ENCODE measurements around the gene VAPB.

VAPB gene

GRCh38 chr20:58444746-58445255, 55.8 kb downstream of the VAPB start:
- no peaks in the 10 kb centered on the region for H3K9me3 ChIP-seq (ENCODE audit: control insufficient read depth, low read length)
- no peaks in the 10 kb centered on the region for H3K4me1 ChIP-seq (ENCODE audit: control insufficient read depth, insufficient read depth, low read length, poor library complexity, severe bottlenecking)
- H3K36me3 ChIP-seq (ENCODE audit: control insufficient read depth, insufficient read depth, low read length) = peaks cover 35% of the 10 kb centered on the region
- H3K27ac ChIP-seq (ENCODE audit: insufficient read depth, low read length, poor library complexity, severe bottlenecking) = no peak overlapping the region
- no peak overlapping the region for H3K4me3 ChIP-seq (ENCODE audit: insufficient read depth, low read depth, low read length, poor library complexity, severe bottlenecking)
- no peak for DNase-seq
- no peaks in the 10 kb centered on the region for H3K27me3 ChIP-seq (replicated peaks; ENCODE audit: control insufficient read depth, insufficient read depth, low read length, poor library complexity, severe bottlenecking)

- Histone ChIP-seq H3K27ac (ENCODE audit: insufficient read depth, low read length, poor library complexity, severe bottlenecking) (no peak overlapping the region), H3K4me3 (ENCODE audit: insufficient read depth, low read depth, low read length, poor library complexity, severe bottlenecking) (no peak overlapping the region), H3K36me3 (ENCODE audit: control insufficient read depth, insufficient read depth, low read length) (peaks cover 35% of the 10 kb centered on the region), H3K27me3 (replicated peaks; ENCODE audit: control insufficient read depth, insufficient read depth, low read length, poor library complexity, severe bottlenecking) (no peaks in the 10 kb centered on the region), H3K9me3 (ENCODE audit: control insufficient read depth, low read length) (no peaks in the 10 kb centered on the region), H3K4me1 (ENCODE audit: control insufficient read depth, insufficient read depth, low read length, poor library complexity, severe bottlenecking) (no peaks in the 10 kb centered on the region)
- no peak for DNase-seq
Measured at GRCh38 chr20:58446264-58446959, 57.4 kb downstream of the VAPB start.

- H3K4me3 ChIP-seq (ENCODE audit: insufficient read depth, low read depth, low read length, poor library complexity, severe bottlenecking) = no peak overlapping the region
- no peaks in the 10 kb centered on the region for H3K9me3 ChIP-seq (ENCODE audit: control insufficient read depth, low read length)
- no peak for DNase-seq
- H3K4me1 ChIP-seq (ENCODE audit: control insufficient read depth, insufficient read depth, low read length, poor library complexity, severe bottlenecking) = no peaks in the 10 kb centered on the region
- peaks cover 32% of the 10 kb centered on the region for H3K36me3 ChIP-seq (ENCODE audit: control insufficient read depth, insufficient read depth, low read length)
- no peaks in the 10 kb centered on the region for H3K27me3 ChIP-seq (replicated peaks; ENCODE audit: control insufficient read depth, insufficient read depth, low read length, poor library complexity, severe bottlenecking)
- H3K27ac ChIP-seq (ENCODE audit: insufficient read depth, low read length, poor library complexity, severe bottlenecking) = no peak overlapping the region
Measured at GRCh38 chr20:58446960-58447265, 57.9 kb downstream of the VAPB start.

DNA sequence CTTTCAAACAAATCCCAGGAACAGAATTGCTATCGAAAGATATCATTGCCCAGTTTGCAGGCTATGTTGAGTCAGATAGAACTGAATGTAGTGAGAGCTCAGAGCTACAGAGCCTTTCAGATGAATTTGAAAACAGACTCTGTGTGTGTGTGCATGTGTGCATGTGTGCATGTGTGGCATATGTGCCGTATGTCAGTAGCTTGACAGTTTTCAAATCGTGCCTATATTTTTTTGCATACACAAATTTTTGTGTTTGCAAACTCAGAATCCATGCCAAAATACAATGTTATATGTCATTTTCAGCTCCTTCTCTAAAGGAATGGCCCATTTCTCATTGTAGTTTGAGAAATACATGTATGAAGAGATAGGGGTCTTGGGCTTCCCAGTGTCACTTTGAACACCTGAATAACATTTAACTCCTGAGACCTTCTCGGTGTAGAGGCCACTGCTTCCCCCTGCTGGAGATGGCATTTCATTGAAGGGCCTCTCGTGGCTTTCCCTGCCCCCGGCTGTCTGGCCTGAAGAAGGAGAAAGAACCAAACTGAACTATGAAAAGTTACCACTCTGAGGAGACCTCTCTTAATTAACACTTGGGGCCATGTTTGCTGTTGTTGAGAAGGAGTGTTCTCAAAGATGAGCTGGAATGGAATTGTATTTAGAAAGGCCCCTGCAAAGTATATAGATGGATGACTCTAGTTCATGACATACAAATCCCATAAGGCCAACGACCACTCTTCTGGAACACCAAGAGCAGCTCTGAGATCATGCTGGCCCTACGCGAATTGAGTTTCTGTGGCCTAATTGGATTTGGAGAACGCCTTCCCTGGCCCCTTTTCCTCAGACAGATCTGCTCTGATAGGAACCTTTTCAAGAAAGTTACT, 58.7 kb downstream of the VAPB start:
- H3K36me3 ChIP-seq (ENCODE audit: control insufficient read depth, insufficient read depth, low read length) = peaks cover 29% of the 10 kb centered on the region
- H3K27me3 ChIP-seq (replicated peaks; ENCODE audit: control insufficient read depth, insufficient read depth, low read length, poor library complexity, severe bottlenecking) = no peaks in the 10 kb centered on the region
- peak in 2 of 3 donors; percentile 13 to 16 for DNase-seq
- no peak overlapping the region for H3K4me3 ChIP-seq (ENCODE audit: insufficient read depth, low read depth, low read length, poor library complexity, severe bottlenecking)
- H3K9me3 ChIP-seq (ENCODE audit: control insufficient read depth, low read length) = no peaks in the 10 kb centered on the region
- H3K27ac ChIP-seq (ENCODE audit: insufficient read depth, low read length, poor library complexity, severe bottlenecking) = no peak overlapping the region
- H3K4me1 ChIP-seq (ENCODE audit: control insufficient read depth, insufficient read depth, low read length, poor library complexity, severe bottlenecking) = no peaks in the 10 kb centered on the region

- Histone ChIP-seq H3K9me3 (ENCODE audit: control insufficient read depth, low read length) (no peaks in the 10 kb centered on the region), H3K4me1 (ENCODE audit: control insufficient read depth, insufficient read depth, low read length, poor library complexity, severe bottlenecking) (no peaks in the 10 kb centered on the region), H3K27me3 (replicated peaks; ENCODE audit: control insufficient read depth, insufficient read depth, low read length, poor library complexity, severe bottlenecking) (no peaks in the 10 kb centered on the region), H3K36me3 (ENCODE audit: control insufficient read depth, insufficient read depth, low read length) (peaks cover 22% of the 10 kb centered on the region), H3K4me3 (ENCODE audit: insufficient read depth, low read depth, low read length, poor library complexity, severe bottlenecking) (no peak overlapping the region), H3K27ac (ENCODE audit: insufficient read depth, low read length, poor library complexity, severe bottlenecking) (no peak overlapping the region)
- DNase-seq = no peak
Measured at GRCh38 chr20:58448958-58449357, 59.9 kb downstream of the VAPB start.

GRCh38 chr20:58449681-58450221, 60.7 kb downstream of the VAPB start:
- no peak for DNase-seq
- Histone ChIP-seq H3K27me3 (replicated peaks; ENCODE audit: control insufficient read depth, insufficient read depth, low read length, poor library complexity, severe bottlenecking) (no peaks in the 10 kb centered on the region), H3K36me3 (ENCODE audit: control insufficient read depth, insufficient read depth, low read length) (peaks cover 14% of the 10 kb centered on the region), H3K4me1 (ENCODE audit: control insufficient read depth, insufficient read depth, low read length, poor library complexity, severe bottlenecking) (no peaks in the 10 kb centered on the region), H3K27ac (ENCODE audit: insufficient read depth, low read length, poor library complexity, severe bottlenecking) (no peak overlapping the region), H3K9me3 (ENCODE audit: control insufficient read depth, low read length) (no peaks in the 10 kb centered on the region), H3K4me3 (ENCODE audit: insufficient read depth, low read depth, low read length, poor library complexity, severe bottlenecking) (no peak overlapping the region)

DNA sequence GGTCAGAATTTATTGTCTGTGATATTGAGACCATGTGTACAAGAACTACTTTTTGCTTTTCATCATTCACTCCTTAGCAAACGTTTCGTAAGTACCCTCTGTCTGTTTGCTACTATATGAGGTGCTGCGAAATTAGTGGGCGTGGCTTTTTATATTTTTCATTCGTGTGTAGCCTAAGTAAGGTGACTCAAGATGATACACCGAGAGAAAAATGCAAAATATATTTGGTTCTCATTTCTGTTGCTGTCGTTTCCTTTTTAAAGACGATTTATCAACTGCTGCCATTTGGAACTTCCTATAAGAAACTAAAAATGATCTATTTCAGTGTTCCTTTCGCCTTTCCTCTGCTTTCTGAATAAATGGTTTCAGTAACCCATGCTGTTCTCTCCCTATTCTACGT, 61.2 kb downstream of the VAPB start:
- H3K9me3 ChIP-seq (ENCODE audit: control insufficient read depth, low read length) = no peaks in the 10 kb centered on the region
- no peak for DNase-seq

GRCh38 chr20:58452667-58453255, 63.7 kb downstream of the VAPB start:
- no peaks in the 10 kb centered on the region for H3K27me3 ChIP-seq (replicated peaks; ENCODE audit: control insufficient read depth, insufficient read depth, low read length, poor library complexity, severe bottlenecking)
- DNase-seq = no peak
- no peak overlapping the region for H3K27ac ChIP-seq (ENCODE audit: insufficient read depth, low read length, poor library complexity, severe bottlenecking)
- no peaks in the 10 kb centered on the region for H3K9me3 ChIP-seq (ENCODE audit: control insufficient read depth, low read length)
- H3K4me3 ChIP-seq (ENCODE audit: insufficient read depth, low read depth, low read length, poor library complexity, severe bottlenecking) = no peak overlapping the region
- no peaks in the 10 kb centered on the region for H3K4me1 ChIP-seq (ENCODE audit: control insufficient read depth, insufficient read depth, low read length, poor library complexity, severe bottlenecking)
- peaks cover 4% of the 10 kb centered on the region for H3K36me3 ChIP-seq (ENCODE audit: control insufficient read depth, insufficient read depth, low read length)

More for the DNA sequence above, 61.2 kb downstream of the VAPB start:
- no peak overlapping the region for H3K27ac ChIP-seq (ENCODE audit: insufficient read depth, low read length, poor library complexity, severe bottlenecking)
- peaks cover 9% of the 10 kb centered on the region for H3K36me3 ChIP-seq (ENCODE audit: control insufficient read depth, insufficient read depth, low read length)
- H3K27me3 ChIP-seq (replicated peaks; ENCODE audit: control insufficient read depth, insufficient read depth, low read length, poor library complexity, severe bottlenecking) = no peaks in the 10 kb centered on the region
- H3K4me1 ChIP-seq (ENCODE audit: control insufficient read depth, insufficient read depth, low read length, poor library complexity, severe bottlenecking) = no peaks in the 10 kb centered on the region
- no peak overlapping the region for H3K4me3 ChIP-seq (ENCODE audit: insufficient read depth, low read depth, low read length, poor library complexity, severe bottlenecking)

GRCh38 chr20:58453391-58453790, 64.4 kb downstream of the VAPB start:
- no peaks in the 10 kb centered on the region for H3K4me1 ChIP-seq (ENCODE audit: control insufficient read depth, insufficient read depth, low read length, poor library complexity, severe bottlenecking)
- no peak for DNase-seq

More at GRCh38 chr20:58453391-58453790, 64.4 kb downstream of the VAPB start:
- Histone ChIP-seq H3K27ac (ENCODE audit: insufficient read depth, low read length, poor library complexity, severe bottlenecking) (no peak overlapping the region), H3K27me3 (replicated peaks; ENCODE audit: control insufficient read depth, insufficient read depth, low read length, poor library complexity, severe bottlenecking) (no peaks in the 10 kb centered on the region), H3K4me3 (ENCODE audit: insufficient read depth, low read depth, low read length, poor library complexity, severe bottlenecking) (no peak overlapping the region), H3K36me3 (ENCODE audit: control insufficient read depth, insufficient read depth, low read length) (peaks cover 4% of the 10 kb centered on the region), H3K9me3 (ENCODE audit: control insufficient read depth, low read length) (no peaks in the 10 kb centered on the region)
